Lung (tissue), 12 donors: ENCODE results near the gene PRKCZ. TPM values are rescaled to one million over a fixed set of nuclear protein-coding genes. Genes with fewer than 3 reads are reported as not detected.

ENCODE experiments used
- ATAC-seq: fragments of 200-7000 bp; cut with Tn5 transposase; one replicate; pipeline ENCODE4 v1.9.1; 2020; ENCODE audit warnings: moderate number of reproducible peaks; ENCODE audit not compliant: insufficient read depth, low FRiP score
- DNase-seq, 3 donors: peaks; one replicate each; pipeline ENCODE4 v3.0.0-alpha.2; 2013 to 2017
- H3K27ac ChIP-seq, 2 donors: one replicate each; pipeline ENCODE4 v1.5.1; 2013; ENCODE audit warnings: mild to moderate bottlenecking in 2 of 2, moderate library complexity in 2 of 2, control low read depth in 1 of 2, inconsistent platforms in 1 of 2, low read depth in 1 of 2, low read length in 1 of 2
- H3K27me3 ChIP-seq, 3 donors: one replicate each; pipeline ENCODE4 v1.5.1; 2013; ENCODE audit warnings: low read length in 2 of 3; ENCODE audit not compliant: control insufficient read depth in 3 of 3, insufficient read depth in 3 of 3
- H3K36me3 ChIP-seq, 4 donors: one replicate each; pipeline ENCODE4 v1.5.1; 2013; ENCODE audit warnings: low read length in 4 of 4, mild to moderate bottlenecking in 1 of 4, moderate library complexity in 1 of 4; ENCODE audit not compliant: control insufficient read depth in 4 of 4, insufficient read depth in 4 of 4
- H3K4me1 ChIP-seq, 5 donors: one replicate each; pipeline ENCODE4 v1.5.1; 2013; ENCODE audit warnings: low read length in 5 of 5, mild to moderate bottlenecking in 2 of 5, moderate library complexity in 1 of 5; ENCODE audit not compliant: control insufficient read depth in 5 of 5, insufficient read depth in 5 of 5
- H3K4me3 ChIP-seq: one replicate; pipeline ENCODE4 v1.5.1; 2013; ENCODE audit warnings: mild to moderate bottlenecking, control low read depth, moderate library complexity
- H3K9ac ChIP-seq, 2 donors: one replicate each; pipeline ENCODE4 v1.5.1; 2013; ENCODE audit warnings: low read length in 2 of 2, control low read depth in 1 of 2; ENCODE audit not compliant: insufficient read depth in 1 of 2
- H3K9me3 ChIP-seq, 4 donors: one replicate each; pipeline ENCODE4 v1.5.1; 2013; ENCODE audit warnings: low read length in 3 of 4, mild to moderate bottlenecking in 1 of 4, moderate library complexity in 1 of 4; ENCODE audit not compliant: control insufficient read depth in 4 of 4, insufficient read depth in 3 of 4
- CTCF ChIP-seq: IDR thresholded peaks from 2 replicates; pipeline ENCODE4 v1.5.1; 2012; ENCODE audit warnings: mild to moderate bottlenecking; ENCODE audit errors: control extremely low read depth, extremely low read depth
- WGBS, 2 donors: extraction: QIAGEN DNeasy Blood & Tissue Kit; methylation state at CpG; one replicate each; pipeline ENCODE4 v1.1.7; 2013; 5-methylcytosine and 5-hydroxymethylcytosine counted together
- polyA plus RNA-seq, 2 donors: library from polyadenylated mRNA; stranded (reverse); fragments of 200-250 nt; gene quantifications; one replicate each; pipeline ENCODE4 v1.2.1, GENCODE V29; 2013
- total RNA-seq, 2 donors: library from RNA; depleted of rRNA in 1 of 2; stranded (reverse); fragments of >200 nt in 1 of 2; gene quantifications; one replicate each; pipeline ENCODE4 v1.2.1, GENCODE V29; 2014 to 2021
- donor health status: control.
- donor health status: control.
- donor health status: Bipolar disorder and iron deficiency.
- donor health status: healthy.
- donor health status: DM: yes; HTN: yes; CAD: no.

PRKCZ gene
- total and polyA plus RNA-seq, 4 donors = 55.2 to 149 (median 117) TPM

- Histone ChIP-seq H3K9ac (no peak overlapping the region), H3K27me3 (peaks cover 0 to 10% (median 0%) of the 10 kb centered on the region in 3 donors), H3K9me3 (peaks cover 0 to 2% (median 0%) of the 10 kb centered on the region in 4 donors), H3K4me3 (no peak overlapping the region), H3K27ac (no peak overlapping the region), H3K36me3 (no peaks in the 10 kb centered on the region), H3K4me1 (no peaks in the 10 kb centered on the region)
- WGBS, 2 donors = 84 to 90% methylated on average over 27 of the region's 27 CpGs
- TF ChIP-seq CTCF = no peak
- ATAC-seq (no peak), DNase-seq (no peak)
Measured at GRCh38 chr1:2009101-2010053, 40.8 kb upstream of the PRKCZ start.

GRCh38 chr1:2014181-2014580 lies 36.0 kb upstream of the PRKCZ start:
- DNase-seq = no peak
- 79 to 84% methylated on average over 15 of the region's 15 CpGs for WGBS, 2 donors
- TF ChIP-seq CTCF = no peak
- ATAC-seq = no peak
- peaks cover 0 to 27% (median 0%) of the 10 kb centered on the region in 3 donors for H3K27me3 ChIP-seq
- H3K27ac ChIP-seq = no peak overlapping the region
- H3K9me3 ChIP-seq = peaks cover 0 to 2% (median 0%) of the 10 kb centered on the region in 4 donors
- H3K36me3 ChIP-seq = no peaks in the 10 kb centered on the region
- peaks cover 0 to 7% (median 0%) of the 10 kb centered on the region in 5 donors for H3K4me1 ChIP-seq
- H3K4me3 ChIP-seq = no peak overlapping the region
- H3K9ac ChIP-seq = no peak overlapping the region

GRCh38 chr1:2014741-2015735 lies 35.2 kb upstream of the PRKCZ start:
- 52 to 59% methylated on average over 34 of the region's 34 CpGs for WGBS, 2 donors
- no peak overlapping the region for H3K4me3 ChIP-seq
- H3K27me3 ChIP-seq = peaks cover 0 to 31% (median 2%) of the 10 kb centered on the region in 3 donors
- no peak overlapping the region for H3K9ac ChIP-seq
- H3K36me3 ChIP-seq = no peaks in the 10 kb centered on the region
- no peak overlapping the region for H3K27ac ChIP-seq
- H3K9me3 ChIP-seq = peaks cover 0 to 2% (median 0%) of the 10 kb centered on the region in 4 donors
- no peak for TF ChIP-seq CTCF
- DNase-seq (no peak), ATAC-seq (no peak)
- H3K4me1 ChIP-seq = peaks cover 0 to 12% (median 0%) of the 10 kb centered on the region in 5 donors
